ENCODE results near the gene EEF1G. TPM values are rescaled to one million over a fixed set of nuclear protein-coding genes. Genes with fewer than 3 reads are reported as not detected.

The EEF1G gene
- total and polyA plus RNA-seq, 2 of the 13 experiments (the other 11 are each of a cell fraction or from before 2014, with no cell fraction given): 1,787 to 2,144 TPM

DNA sequence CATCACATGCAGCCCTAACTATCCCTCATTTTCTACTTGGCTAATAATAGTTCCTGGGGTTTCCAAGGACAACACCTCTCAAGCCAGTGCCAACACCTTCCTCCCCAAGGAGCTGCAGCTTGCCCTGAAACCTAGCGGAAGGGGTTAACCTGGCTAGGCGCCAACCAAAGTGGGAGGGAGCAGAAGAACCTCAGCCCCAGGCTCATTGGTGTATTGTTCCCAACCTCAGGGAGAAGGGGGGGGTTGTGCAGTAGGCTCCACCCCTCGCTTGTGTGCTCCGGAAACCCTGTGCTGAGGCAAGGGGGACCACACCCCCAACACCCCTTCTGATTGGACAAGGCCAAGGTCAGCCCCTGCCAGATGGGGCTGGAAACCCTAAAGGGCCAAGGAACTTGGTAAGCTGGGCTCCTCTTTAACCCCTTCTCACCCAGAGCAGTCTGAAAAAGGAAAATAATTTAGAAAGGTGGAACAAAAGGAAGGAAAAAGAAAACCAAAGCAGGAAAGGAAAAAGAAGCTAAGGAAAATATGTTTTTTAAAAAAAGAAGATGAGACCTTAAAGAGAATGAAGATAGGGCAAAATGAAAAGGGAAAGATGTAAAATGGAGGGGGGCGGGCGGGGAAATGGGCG, 25.5 kb upstream of the EEF1G start (continued):
- TF ChIP-seq, protein P1, sequence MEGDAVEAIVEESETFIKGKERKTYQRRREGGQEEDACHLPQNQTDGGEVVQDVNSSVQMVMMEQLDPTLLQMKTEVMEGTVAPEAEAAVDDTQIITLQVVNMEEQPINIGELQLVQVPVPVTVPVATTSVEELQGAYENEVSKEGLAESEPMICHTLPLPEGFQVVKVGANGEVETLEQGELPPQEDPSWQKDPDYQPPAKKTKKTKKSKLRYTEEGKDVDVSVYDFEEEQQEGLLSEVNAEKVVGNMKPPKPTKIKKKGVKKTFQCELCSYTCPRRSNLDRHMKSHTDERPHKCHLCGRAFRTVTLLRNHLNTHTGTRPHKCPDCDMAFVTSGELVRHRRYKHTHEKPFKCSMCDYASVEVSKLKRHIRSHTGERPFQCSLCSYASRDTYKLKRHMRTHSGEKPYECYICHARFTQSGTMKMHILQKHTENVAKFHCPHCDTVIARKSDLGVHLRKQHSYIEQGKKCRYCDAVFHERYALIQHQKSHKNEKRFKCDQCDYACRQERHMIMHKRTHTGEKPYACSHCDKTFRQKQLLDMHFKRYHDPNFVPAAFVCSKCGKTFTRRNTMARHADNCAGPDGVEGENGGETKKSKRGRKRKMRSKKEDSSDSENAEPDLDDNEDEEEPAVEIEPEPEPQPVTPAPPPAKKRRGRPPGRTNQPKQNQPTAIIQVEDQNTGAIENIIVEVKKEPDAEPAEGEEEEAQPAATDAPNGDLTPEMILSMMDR (CRISPR knock-in tag; IDR thresholded peaks at IDR 0.05): no peak
- no peak for TF ChIP-seq PAX8 (CRISPR knock-in tag; IDR thresholded peaks at IDR 0.05; ENCODE audit: borderline replicate concordance)
- TF ChIP-seq ZNF747 (CRISPR knock-in tag; IDR thresholded peaks at IDR 0.05; ENCODE audit: borderline replicate concordance): no peak
- TF ChIP-seq, protein P2, sequence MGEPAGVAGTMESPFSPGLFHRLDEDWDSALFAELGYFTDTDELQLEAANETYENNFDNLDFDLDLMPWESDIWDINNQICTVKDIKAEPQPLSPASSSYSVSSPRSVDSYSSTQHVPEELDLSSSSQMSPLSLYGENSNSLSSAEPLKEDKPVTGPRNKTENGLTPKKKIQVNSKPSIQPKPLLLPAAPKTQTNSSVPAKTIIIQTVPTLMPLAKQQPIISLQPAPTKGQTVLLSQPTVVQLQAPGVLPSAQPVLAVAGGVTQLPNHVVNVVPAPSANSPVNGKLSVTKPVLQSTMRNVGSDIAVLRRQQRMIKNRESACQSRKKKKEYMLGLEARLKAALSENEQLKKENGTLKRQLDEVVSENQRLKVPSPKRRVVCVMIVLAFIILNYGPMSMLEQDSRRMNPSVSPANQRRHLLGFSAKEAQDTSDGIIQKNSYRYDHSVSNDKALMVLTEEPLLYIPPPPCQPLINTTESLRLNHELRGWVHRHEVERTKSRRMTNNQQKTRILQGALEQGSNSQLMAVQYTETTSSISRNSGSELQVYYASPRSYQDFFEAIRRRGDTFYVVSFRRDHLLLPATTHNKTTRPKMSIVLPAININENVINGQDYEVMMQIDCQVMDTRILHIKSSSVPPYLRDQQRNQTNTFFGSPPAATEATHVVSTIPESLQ (CRISPR knock-in tag; conservative IDR thresholded peaks at IDR 0.05): no peak
- no peak for TF ChIP-seq ZNF230 (CRISPR knock-in tag; IDR thresholded peaks at IDR 0.05)
- no peak for TF ChIP-seq SRF (IDR thresholded peaks at IDR 0.05; ENCODE audit: low read depth, low read length)
- TF ChIP-seq, protein P3, sequence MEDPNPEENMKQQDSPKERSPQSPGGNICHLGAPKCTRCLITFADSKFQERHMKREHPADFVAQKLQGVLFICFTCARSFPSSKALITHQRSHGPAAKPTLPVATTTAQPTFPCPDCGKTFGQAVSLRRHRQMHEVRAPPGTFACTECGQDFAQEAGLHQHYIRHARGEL (CRISPR knock-in tag; IDR thresholded peaks at IDR 0.05): no peak
- no peak for TF ChIP-seq ZNF367 (CRISPR knock-in tag; IDR thresholded peaks at IDR 0.05; ENCODE audit: borderline replicate concordance)
- TF ChIP-seq, protein P4, sequence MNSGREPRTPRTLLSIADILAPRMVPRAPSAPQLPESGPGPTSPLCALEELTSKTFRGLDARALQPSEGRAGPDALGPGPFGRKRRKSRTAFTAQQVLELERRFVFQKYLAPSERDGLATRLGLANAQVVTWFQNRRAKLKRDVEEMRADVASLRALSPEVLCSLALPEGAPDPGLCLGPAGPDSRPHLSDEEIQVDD (CRISPR knock-in tag; IDR thresholded peaks at IDR 0.05; ENCODE audit: borderline replicate concordance): no peak
- TF ChIP-seq ARNTL (CRISPR knock-in tag; IDR thresholded peaks at IDR 0.05): no peak
- no peak for TF ChIP-seq DPF2 (CRISPR knock-in tag; IDR thresholded peaks at IDR 0.05; ENCODE audit: borderline replicate concordance, low read depth)
- no peak for TF ChIP-seq TMF1 (CRISPR knock-in tag; IDR thresholded peaks at IDR 0.05; ENCODE audit: low read depth)
- TF ChIP-seq, protein P5, sequence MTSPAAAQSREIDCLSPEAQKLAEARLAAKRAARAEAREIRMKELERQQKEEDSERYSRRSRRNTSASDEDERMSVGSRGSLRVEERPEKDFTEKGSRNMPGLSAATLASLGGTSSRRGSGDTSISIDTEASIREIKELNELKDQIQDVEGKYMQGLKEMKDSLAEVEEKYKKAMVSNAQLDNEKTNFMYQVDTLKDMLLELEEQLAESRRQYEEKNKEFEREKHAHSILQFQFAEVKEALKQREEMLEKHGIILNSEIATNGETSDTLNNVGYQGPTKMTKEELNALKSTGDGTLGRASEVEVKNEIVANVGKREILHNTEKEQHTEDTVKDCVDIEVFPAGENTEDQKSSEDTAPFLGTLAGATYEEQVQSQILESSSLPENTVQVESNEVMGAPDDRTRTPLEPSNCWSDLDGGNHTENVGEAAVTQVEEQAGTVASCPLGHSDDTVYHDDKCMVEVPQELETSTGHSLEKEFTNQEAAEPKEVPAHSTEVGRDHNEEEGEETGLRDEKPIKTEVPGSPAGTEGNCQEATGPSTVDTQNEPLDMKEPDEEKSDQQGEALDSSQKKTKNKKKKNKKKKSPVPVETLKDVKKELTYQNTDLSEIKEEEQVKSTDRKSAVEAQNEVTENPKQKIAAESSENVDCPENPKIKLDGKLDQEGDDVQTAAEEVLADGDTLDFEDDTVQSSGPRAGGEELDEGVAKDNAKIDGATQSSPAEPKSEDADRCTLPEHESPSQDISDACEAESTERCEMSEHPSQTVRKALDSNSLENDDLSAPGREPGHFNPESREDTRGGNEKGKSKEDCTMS (CRISPR knock-in tag; conservative IDR thresholded peaks at IDR 0.05): no peak
- TF ChIP-seq, protein P6, sequence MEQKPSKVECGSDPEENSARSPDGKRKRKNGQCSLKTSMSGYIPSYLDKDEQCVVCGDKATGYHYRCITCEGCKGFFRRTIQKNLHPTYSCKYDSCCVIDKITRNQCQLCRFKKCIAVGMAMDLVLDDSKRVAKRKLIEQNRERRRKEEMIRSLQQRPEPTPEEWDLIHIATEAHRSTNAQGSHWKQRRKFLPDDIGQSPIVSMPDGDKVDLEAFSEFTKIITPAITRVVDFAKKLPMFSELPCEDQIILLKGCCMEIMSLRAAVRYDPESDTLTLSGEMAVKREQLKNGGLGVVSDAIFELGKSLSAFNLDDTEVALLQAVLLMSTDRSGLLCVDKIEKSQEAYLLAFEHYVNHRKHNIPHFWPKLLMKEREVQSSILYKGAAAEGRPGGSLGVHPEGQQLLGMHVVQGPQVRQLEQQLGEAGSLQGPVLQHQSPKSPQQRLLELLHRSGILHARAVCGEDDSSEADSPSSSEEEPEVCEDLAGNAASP (CRISPR knock-in tag; IDR thresholded peaks at IDR 0.05; ENCODE audit: borderline replicate concordance): peak; percentile 45; the same call in 1 of the 2 replicates
- no peak; the same call in 1 of the 2 replicates for TF ChIP-seq IRF2 (CRISPR knock-in tag; IDR thresholded peaks at IDR 0.05)

Measured in HepG2 (cell line).